ENCODE data around the gene SLC11A1. TPM values are rescaled to one million over a fixed set of nuclear protein-coding genes. Genes with fewer than 3 reads are reported as not detected.

SLC11A1 gene
- total and polyA plus RNA-seq, 11 donors = 0.96 to 31.0 (median 4.5) TPM

DNA sequence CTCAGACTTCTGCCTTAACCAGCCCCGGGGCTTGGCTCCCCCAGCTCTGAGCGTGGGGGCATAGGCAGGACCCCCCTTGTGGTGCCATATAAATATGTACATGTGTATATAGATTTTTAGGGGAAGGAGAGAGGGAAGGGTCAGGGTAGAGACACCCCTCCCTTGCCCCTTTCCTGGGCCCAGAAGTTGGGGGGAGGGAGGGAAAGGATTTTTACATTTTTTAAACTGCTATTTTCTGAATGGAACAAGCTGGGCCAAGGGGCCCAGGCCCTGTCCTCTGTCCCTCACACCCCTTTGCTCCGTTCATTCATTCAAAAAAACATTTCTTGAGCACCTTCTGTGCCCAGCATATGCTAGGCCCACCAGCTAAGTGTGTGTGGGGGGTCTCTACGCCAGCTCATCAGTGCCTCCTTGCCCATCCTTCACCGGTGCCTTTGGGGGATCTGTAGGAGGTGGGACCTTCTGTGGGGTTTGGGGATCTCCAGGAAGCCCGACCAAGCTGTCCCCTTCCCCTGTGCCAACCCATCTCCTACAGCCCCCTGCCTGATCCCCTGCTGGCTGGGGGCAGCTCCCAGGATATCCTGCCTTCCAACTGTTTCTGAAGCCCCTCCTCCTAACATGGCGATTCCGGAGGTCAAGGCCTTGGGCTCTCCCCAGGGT lies 23.1 kb downstream of the SLC11A1 start:
- peaks cover 3 to 45% (median 40%) of the 10 kb centered on the region in 9 donors for H3K36me3 ChIP-seq
- WGBS, 4 donors = 40 to 50% (median 43%) methylated on average over 8 of the region's 8 CpGs
- H3K4me3 ChIP-seq = peak overlapping the region in 9 of 12 donors; percentile 43 to 65 (median 49)
- peaks cover 12 to 66% (median 52%) of the 10 kb centered on the region in 12 donors for H3K4me1 ChIP-seq
- intact Hi-C loops (cut with DNase I) = loop anchor here in 8 of 10 donors (5.0 to 10.0 kb wide), 8 partner anchors 57 to 267 kb away; partner anchors contain the start of genes BCS1L (in 5 of the 8), ZNF142 (in 5 of the 8), CNOT9 (in 2 of the 8) and USP37 (in 2 of the 8)
- DNase-seq = no peak
- TF ChIP-seq, protein P1, sequence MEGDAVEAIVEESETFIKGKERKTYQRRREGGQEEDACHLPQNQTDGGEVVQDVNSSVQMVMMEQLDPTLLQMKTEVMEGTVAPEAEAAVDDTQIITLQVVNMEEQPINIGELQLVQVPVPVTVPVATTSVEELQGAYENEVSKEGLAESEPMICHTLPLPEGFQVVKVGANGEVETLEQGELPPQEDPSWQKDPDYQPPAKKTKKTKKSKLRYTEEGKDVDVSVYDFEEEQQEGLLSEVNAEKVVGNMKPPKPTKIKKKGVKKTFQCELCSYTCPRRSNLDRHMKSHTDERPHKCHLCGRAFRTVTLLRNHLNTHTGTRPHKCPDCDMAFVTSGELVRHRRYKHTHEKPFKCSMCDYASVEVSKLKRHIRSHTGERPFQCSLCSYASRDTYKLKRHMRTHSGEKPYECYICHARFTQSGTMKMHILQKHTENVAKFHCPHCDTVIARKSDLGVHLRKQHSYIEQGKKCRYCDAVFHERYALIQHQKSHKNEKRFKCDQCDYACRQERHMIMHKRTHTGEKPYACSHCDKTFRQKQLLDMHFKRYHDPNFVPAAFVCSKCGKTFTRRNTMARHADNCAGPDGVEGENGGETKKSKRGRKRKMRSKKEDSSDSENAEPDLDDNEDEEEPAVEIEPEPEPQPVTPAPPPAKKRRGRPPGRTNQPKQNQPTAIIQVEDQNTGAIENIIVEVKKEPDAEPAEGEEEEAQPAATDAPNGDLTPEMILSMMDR (IDR thresholded peaks at IDR 0.05) = no peak
- no peak for TF ChIP-seq POLR2A (IDR thresholded peaks at IDR 0.05)
- peak overlapping the region; percentile 8 to 96 (median 92) for H3K27ac ChIP-seq
- ATAC-seq = no peak
- no peaks in the 10 kb centered on the region for H3K9me3 ChIP-seq
- H3K27me3 ChIP-seq = no peaks in the 10 kb centered on the region

DNA sequence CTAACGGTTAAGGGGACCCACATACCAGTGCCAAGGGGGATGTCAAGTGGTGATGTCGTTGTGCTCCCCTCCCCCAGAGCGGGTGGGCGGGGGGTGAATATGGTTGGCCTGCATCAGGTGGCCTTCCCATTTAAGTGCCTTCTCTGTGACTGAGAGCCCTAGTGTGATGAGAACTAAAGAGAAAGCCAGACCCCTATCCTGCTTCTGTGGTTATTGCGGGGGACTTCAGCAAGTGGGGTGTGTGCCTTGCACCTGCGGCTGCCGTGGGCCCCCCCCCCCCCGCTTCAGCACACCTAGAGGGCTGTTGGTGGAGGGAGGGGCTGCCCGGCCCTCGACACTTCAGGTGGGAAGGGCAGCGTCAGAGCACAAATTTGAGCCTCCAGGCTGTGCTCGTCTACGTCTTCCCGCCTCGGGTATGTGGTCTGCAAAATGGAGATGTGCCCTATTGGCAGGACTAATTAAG lies 23.7 kb downstream of the SLC11A1 start:
- WGBS, 4 donors = 0 to 5% (median 1%) methylated on average over 6 to 15 of the region's 15 CpGs
- peak; percentile 0 to 3 (median 1) for ATAC-seq
- peak in 1 of 5 donors; percentile 42 for DNase-seq
- Histone ChIP-seq H3K9me3 (no peaks in the 10 kb centered on the region), H3K36me3 (peaks cover 3 to 45% (median 40%) of the 10 kb centered on the region in 9 donors), H3K27ac (peak overlapping the region; percentile 8 to 96 (median 92)), H3K27me3 (no peaks in the 10 kb centered on the region), H3K4me3 (peak overlapping the region in 10 of 12 donors; percentile 24 to 65 (median 48)), H3K4me1 (peaks cover 12 to 64% (median 52%) of the 10 kb centered on the region in 12 donors)
- intact Hi-C loops (cut with DNase I) = loop anchor here in 9 of 10 donors (1.0 to 10.0 kb wide), 14 partner anchors 9 to 267 kb away; partner anchors contain the start of genes BCS1L (in 5 of the 9), ZNF142 (in 5 of the 9), CNOT9 (in 4 of the 9) and USP37 (in 4 of the 9)
- no peak for TF ChIP-seq POLR2A (IDR thresholded peaks at IDR 0.05)
- TF ChIP-seq, protein P1 (IDR thresholded peaks at IDR 0.05) = no peak

DNA sequence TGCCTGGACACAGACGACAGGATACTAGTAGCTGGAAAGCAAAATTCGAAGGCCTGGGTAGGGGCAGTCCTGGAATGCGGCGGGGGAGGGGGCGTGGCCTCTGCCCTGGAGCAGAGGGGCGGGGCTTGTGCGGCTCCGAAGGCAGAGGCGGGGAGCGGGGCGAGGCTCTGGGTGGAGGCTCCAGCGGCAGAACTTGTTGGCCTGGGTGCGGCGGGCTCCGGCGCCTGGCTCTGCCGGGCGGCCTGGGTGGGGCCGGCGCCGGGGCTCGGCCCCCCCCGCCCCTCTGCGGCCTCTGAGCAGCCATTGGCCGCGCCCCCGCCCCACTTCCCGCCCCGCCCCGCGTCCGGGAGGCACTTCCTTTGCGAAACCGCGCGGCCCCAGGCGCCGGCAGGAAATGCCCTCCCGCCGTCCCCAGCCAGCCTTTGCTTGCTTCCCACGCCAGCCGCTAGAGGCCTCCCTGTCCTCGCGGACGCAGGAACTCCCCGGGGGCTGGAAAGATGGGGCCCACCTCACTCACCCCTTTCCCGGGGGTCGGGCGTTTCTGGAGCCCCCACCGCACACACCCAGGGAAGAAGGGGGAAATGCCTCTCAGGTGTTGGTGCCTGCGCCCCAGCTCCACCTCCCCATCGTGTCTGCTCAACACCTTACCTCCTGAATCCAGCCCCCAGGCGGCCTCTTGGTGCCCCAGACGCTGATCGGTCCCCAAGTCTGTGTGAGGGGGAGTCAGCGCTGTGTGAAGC lies 24.3 kb downstream of the SLC11A1 start:
- intact Hi-C loops (cut with DNase I) = loop anchor here in 9 of 10 donors (1.0 to 10.0 kb wide), 14 partner anchors 10 to 266 kb away; partner anchors contain the start of genes BCS1L (in 5 of the 9), ZNF142 (in 5 of the 9), CNOT9 (in 4 of the 9) and USP37 (in 4 of the 9)
- Histone ChIP-seq H3K4me1 (peaks cover 12 to 58% (median 46%) of the 10 kb centered on the region in 12 donors), H3K27ac (peak overlapping the region; percentile 82 to 96 (median 92)), H3K36me3 (peaks cover 3 to 41% (median 40%) of the 10 kb centered on the region in 9 donors), H3K9me3 (no peaks in the 10 kb centered on the region), H3K27me3 (no peaks in the 10 kb centered on the region), H3K4me3 (peak overlapping the region in 11 of 12 donors; percentile 18 to 66 (median 57))
- peak; percentile 98 to 99 (median 98) for DNase-seq
- peak in 1 of 2 donors; percentile 39 for TF ChIP-seq POLR2A (IDR thresholded peaks at IDR 0.05)
- TF ChIP-seq, protein P1 (IDR thresholded peaks at IDR 0.05) = peak; percentile 57 to 91 (median 76)
- ATAC-seq = peak; percentile 78 to 91 (median 88)
- WGBS, 4 donors = 0 to 2% (median 1%) methylated on average over 18 to 56 of the region's 56 CpGs

All from heart left ventricle (tissue), 16 donors.